ENCODE data around the gene FGF9. TPM values are rescaled to one million over a fixed set of nuclear protein-coding genes. Genes with fewer than 3 reads are reported as not detected.

The FGF9 gene
- total RNA-seq, 1 experiment from 2014 or later: 0.35 TPM

DNA sequence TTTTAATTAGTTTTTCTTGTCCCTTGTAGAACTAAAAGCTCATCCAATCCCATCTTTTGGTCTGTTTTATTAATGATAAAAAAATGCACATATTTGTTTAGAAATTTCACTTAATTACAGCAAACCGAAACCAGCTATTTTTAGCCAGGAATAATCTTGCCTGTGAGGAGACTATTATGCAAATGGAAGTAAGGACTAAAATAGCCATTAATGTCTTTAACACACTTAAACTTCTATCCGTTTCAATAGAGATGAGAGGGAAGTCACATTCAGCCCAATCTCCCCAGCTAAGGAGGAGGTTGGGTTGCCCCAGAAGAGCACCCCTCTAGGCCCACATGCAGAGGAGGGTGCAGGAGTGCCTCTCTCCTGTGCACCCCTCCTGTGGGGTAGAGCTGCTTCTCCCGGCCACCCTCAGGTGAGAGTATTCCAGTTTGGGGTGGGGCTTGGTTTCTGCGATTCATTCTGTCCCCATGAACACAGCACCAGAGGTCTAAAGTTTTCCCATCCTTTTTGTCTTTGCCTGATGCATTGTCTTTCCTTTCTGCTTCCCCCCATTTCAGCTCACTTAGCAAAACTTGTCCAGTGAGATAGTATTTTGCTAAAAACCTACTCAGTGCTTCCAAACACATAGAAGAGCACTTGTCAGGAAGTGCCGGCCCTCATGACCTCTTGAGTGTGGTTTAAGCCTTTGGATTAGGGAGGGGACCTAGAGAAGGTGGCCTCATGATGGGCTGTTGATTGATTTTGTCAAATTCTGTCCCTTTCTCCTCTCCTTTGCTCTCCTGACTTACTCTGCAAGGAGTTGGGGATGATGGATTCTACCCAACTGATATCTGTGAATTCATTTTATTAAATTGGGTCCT lies 28.2 kb downstream of the FGF9 start:
- no peaks in the 10 kb centered on the region for H3K4me1 Mint-ChIP-seq (ENCODE audit: insufficient read depth, unreplicated experiment)
- CTCF ChIA-PET: interaction anchor here (0.6 kb wide), 1 partner anchor 59 kb away, joined by 3 read pairs; no protein-coding TSS in a partner anchor

DNA sequence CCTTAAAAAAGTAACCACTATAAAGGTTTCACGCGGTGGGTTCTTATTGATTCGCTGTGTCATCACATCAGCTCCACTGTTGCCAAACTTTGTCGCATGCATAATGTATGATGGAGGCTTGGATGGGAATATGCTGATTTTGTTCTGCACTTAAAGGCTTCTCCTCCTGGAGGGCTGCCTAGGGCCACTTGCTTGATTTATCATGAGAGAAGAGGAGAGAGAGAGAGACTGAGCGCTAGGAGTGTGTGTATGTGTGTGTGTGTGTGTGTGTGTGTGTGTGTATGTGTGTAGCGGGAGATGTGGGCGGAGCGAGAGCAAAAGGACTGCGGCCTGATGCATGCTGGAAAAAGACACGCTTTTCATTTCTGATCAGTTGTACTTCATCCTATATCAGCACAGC lies 30.6 kb downstream of the FGF9 start:
- Mint-ChIP-seq H3K36me3 (ENCODE audit: insufficient read depth, unreplicated experiment) (no peaks in the 10 kb centered on the region), H3K9me3 (ENCODE audit: unreplicated experiment) (no peaks in the 10 kb centered on the region), H3K4me1 (ENCODE audit: insufficient read depth, unreplicated experiment) (no peaks in the 10 kb centered on the region), H3K4me3 (ENCODE audit: unreplicated experiment) (no peak overlapping the region), H3K27me3 (ENCODE audit: insufficient read depth, unreplicated experiment) (no peaks in the 10 kb centered on the region), H3K27ac (ENCODE audit: low read depth, unreplicated experiment) (no peak overlapping the region)
- POLR2A ChIA-PET: no interaction called here
- no TSS peak for BruUV-seq (replicated peaks)
- intact Hi-C loops (cut with micrococcal nuclease): no loop called here
- DNase-seq (ENCODE audit: unreplicated experiment): no peak
- TF ChIP-seq, protein P1, sequence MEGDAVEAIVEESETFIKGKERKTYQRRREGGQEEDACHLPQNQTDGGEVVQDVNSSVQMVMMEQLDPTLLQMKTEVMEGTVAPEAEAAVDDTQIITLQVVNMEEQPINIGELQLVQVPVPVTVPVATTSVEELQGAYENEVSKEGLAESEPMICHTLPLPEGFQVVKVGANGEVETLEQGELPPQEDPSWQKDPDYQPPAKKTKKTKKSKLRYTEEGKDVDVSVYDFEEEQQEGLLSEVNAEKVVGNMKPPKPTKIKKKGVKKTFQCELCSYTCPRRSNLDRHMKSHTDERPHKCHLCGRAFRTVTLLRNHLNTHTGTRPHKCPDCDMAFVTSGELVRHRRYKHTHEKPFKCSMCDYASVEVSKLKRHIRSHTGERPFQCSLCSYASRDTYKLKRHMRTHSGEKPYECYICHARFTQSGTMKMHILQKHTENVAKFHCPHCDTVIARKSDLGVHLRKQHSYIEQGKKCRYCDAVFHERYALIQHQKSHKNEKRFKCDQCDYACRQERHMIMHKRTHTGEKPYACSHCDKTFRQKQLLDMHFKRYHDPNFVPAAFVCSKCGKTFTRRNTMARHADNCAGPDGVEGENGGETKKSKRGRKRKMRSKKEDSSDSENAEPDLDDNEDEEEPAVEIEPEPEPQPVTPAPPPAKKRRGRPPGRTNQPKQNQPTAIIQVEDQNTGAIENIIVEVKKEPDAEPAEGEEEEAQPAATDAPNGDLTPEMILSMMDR (IDR thresholded peaks at IDR 0.05; ENCODE audit: unreplicated experiment): no peak
- CTCF ChIA-PET: interaction anchor here (0.9 kb wide), 1 partner anchor 8 kb away, joined by 3 read pairs; no protein-coding TSS in a partner anchor

More for the DNA sequence above, 28.2 kb downstream of the FGF9 start:
- H3K9me3 Mint-ChIP-seq (ENCODE audit: unreplicated experiment): no peaks in the 10 kb centered on the region
- POLR2A ChIA-PET: no interaction called here
- no peak overlapping the region for H3K27ac Mint-ChIP-seq (ENCODE audit: low read depth, unreplicated experiment)
- no peak for DNase-seq (ENCODE audit: unreplicated experiment)
- TF ChIP-seq, protein P1 (IDR thresholded peaks at IDR 0.05; ENCODE audit: unreplicated experiment): no peak
- no TSS peak for BruUV-seq (replicated peaks)
- intact Hi-C loops (cut with micrococcal nuclease): no loop called here
- no peak overlapping the region for H3K4me3 Mint-ChIP-seq (ENCODE audit: unreplicated experiment)
- no peaks in the 10 kb centered on the region for H3K27me3 Mint-ChIP-seq (ENCODE audit: insufficient read depth, unreplicated experiment)
- H3K36me3 Mint-ChIP-seq (ENCODE audit: insufficient read depth, unreplicated experiment): no peaks in the 10 kb centered on the region

- Mint-ChIP-seq H3K36me3 (ENCODE audit: insufficient read depth, unreplicated experiment) (no peaks in the 10 kb centered on the region), H3K27me3 (ENCODE audit: insufficient read depth, unreplicated experiment) (no peaks in the 10 kb centered on the region), H3K4me3 (ENCODE audit: unreplicated experiment) (no peak overlapping the region), H3K4me1 (ENCODE audit: insufficient read depth, unreplicated experiment) (no peaks in the 10 kb centered on the region), H3K9me3 (ENCODE audit: unreplicated experiment) (no peaks in the 10 kb centered on the region), H3K27ac (ENCODE audit: low read depth, unreplicated experiment) (no peak overlapping the region)
- TF ChIP-seq, protein P1 (IDR thresholded peaks at IDR 0.05; ENCODE audit: unreplicated experiment): no peak
- ChIA-PET POLR2A (no interaction called here), CTCF (no interaction called here)
- DNase-seq (ENCODE audit: unreplicated experiment): peak; percentile 9
- no TSS peak for BruUV-seq (replicated peaks)
- intact Hi-C loops (cut with micrococcal nuclease): no loop called here
These were observed 33.0 kb downstream of the FGF9 start for GRCh38 chr13:21703846-21704245.

DNA sequence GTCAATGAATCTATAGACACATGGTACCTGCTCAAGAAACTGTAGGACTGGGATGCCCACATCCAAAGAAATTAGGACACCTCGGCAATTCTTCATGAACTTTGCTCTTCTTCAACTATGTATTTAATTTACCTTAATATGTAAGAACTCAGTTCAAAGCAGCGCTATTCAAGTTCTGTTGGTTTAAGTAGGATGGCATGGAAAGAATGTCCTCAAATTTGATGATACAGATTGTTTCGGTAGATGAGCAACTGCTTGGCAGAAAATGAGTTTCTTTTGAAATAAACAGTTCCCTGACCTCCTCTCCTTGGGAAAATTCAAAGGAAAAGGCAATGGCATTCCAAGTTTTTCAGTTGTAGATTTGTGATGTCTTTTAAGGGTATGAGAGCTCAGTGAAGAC lies 36.7 kb downstream of the FGF9 start:
- no peak for DNase-seq (ENCODE audit: unreplicated experiment)
- Mint-ChIP-seq H3K4me1 (ENCODE audit: insufficient read depth, unreplicated experiment) (no peaks in the 10 kb centered on the region), H3K4me3 (ENCODE audit: unreplicated experiment) (no peak overlapping the region), H3K36me3 (ENCODE audit: insufficient read depth, unreplicated experiment) (no peaks in the 10 kb centered on the region), H3K27me3 (ENCODE audit: insufficient read depth, unreplicated experiment) (no peaks in the 10 kb centered on the region), H3K27ac (ENCODE audit: low read depth, unreplicated experiment) (no peak overlapping the region), H3K9me3 (ENCODE audit: unreplicated experiment) (peaks cover 11% of the 10 kb centered on the region)
- intact Hi-C loops (cut with micrococcal nuclease): no loop called here
- no TSS peak for BruUV-seq (replicated peaks)
- ChIA-PET CTCF (interaction anchor here (0.6 kb wide), 1 partner anchor 36 kb away, joined by 3 read pairs; no protein-coding TSS in a partner anchor), POLR2A (no interaction called here)
- TF ChIP-seq, protein P1 (IDR thresholded peaks at IDR 0.05; ENCODE audit: unreplicated experiment): no peak
